Measurements from ENCODE around the gene BMP8B. TPM values are rescaled to one million over a fixed set of nuclear protein-coding genes. Genes with fewer than 3 reads are reported as not detected.
A peak's percentile ranks its signal among the peaks of the same experiment; 100 is the strongest.
"Not testable (repeated sequence)": the region's sequence is repeated elsewhere in the genome, so short reads cannot be mapped to it uniquely, and the experiment has no call there.

BMP8B gene, protein sequence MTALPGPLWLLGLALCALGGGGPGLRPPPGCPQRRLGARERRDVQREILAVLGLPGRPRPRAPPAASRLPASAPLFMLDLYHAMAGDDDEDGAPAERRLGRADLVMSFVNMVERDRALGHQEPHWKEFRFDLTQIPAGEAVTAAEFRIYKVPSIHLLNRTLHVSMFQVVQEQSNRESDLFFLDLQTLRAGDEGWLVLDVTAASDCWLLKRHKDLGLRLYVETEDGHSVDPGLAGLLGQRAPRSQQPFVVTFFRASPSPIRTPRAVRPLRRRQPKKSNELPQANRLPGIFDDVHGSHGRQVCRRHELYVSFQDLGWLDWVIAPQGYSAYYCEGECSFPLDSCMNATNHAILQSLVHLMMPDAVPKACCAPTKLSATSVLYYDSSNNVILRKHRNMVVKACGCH
- 0.12 and 0.15 TPM in 2 replicates for total RNA-seq (2014; rRNA removed; shearing (Covaris generic))

GRCh38 chr1:39788758-39789570 lies at the start of gene BMP8B:
TSS of gene BMP8B (minus strand) at chr1:39788865. CDS start at chr1:39788485, 380 bp downstream.
- peak; percentile 50 for DNase-seq (ENCODE audit: low read depth)

DNA sequence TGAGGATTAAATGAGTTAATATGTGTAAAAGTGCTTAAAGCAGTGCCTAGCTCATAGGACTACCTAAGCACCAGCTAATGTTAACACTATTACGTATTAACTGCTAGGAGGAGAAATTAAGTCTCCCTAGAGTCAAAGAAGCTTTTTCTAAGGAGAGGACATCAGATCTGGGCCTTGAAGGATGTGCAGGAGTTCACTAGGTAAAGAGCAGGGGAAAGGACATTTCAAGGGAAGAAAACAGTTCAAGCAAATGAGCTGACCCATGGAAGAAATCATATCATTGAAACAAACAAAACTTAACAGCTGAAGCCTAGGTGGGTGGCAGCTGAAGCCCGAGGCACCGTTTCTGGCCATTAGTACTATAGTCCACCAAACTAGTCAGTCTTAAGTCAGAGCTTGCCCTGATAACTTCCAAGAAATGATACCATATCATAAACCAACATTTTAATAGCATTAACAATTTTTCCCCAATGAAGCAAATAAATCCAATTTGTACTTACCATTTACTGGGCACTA lies 48.0 kb upstream of the BMP8B start:
- no peak for DNase-seq (ENCODE audit: low read depth)

- no peak for DNase-seq (ENCODE audit: low read depth)
Measured at GRCh38 chr1:39835935-39836594, 47.4 kb upstream of the BMP8B start.

DNA sequence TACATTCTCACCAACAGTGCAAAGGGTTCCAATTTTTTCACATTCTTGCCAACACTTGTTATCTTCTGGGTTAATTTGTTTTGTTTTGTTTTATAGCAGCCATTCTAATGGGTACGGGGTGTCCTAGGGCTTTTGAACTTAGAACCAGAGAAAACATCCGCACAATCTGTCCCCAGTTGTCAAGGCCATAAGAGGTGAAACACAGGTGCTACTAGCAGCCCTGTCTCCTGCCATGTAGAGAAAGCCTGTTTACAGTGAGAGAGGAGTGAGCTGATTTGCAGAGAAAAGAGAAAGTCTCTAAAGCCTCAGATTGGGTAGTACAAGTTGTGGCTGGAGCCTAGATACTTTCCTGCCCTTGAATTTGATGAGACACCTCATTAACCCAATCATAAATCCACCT lies 46.4 kb upstream of the BMP8B start:
- no peak for DNase-seq (ENCODE audit: low read depth)

GRCh38 chr1:39833621-39834385 lies 45.1 kb upstream of the BMP8B start:
- DNase-seq (ENCODE audit: low read depth), result no peak

DNA sequence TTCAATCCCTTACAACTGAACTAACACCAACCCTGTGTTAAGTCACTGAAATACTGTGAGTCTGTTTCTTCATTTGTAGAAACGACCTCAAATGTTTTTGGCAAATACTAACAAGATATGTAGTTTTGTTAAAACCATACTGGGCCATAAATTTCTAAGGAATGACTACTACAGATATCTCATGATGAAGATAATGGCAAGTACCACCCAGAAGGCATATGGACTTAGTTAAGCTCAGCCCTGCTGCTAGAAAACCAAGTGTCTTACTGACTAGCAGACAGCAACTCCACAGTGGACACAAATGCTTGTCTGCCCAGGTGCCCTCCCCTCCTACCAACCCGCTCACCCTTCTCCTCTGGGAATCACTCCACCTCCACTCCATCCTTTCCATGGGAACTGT lies 44.5 kb upstream of the BMP8B start:
- no peak for DNase-seq (ENCODE audit: low read depth)

DNA sequence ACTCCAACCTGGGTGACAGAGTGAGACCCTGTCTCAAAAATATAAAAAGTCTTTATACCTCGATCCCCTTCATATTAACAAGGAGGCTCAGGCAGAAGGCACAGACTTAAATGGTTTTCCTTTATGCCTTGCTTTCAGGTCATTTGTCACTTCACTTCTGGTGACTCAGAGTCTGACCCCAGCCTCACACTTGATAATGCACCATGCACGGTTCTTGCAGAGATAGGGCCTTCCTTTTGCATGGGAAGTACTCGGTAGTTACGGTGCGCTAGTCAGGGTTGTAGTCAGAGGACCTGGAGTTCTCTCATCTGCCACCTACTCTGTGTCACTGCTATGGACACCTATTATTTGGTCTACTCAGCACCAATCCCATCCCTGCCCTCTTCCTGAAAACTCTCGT lies 43.6 kb upstream of the BMP8B start:
- no peak for DNase-seq (ENCODE audit: low read depth)

DNA sequence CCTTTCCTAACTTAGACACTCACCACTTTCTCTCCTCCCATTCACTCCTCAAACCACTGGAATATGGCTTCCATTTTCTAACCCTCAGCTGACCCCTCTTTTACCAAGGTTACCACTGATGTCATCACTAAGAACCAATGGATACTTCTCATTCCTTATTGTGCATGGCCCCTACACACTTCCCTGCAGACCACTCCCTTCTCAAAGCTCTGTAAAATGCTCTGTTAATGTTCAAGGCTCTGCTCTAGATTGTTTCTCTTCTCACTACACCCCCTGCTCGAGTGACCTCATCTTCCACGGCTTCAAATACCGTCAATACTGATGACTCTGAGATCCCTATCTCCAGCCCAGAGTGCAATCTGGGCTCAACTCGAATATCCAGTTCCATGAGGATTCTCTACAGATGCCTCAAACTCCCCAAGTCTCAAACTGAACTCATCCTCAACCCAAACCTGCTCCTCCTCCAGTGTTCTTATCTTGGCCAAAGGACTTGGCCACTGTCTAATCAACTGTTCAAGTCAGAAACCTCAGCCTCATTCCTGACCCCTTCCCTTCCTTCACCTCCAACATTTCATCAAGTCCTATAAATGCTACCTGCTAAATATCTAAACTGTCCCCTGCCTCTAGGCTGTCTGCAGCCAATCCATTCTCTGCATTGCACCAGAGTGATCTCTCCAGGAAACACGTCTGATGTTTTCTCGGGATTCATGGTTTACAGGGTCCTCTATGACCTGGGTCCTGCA lies 41.3 kb upstream of the BMP8B start:
- DNase-seq (ENCODE audit: low read depth), result peak; percentile 46

- DNase-seq (ENCODE audit: low read depth), result no peak
Measured at GRCh38 chr1:39828734-39829133, 40.1 kb upstream of the BMP8B start.

GRCh38 chr1:39828255-39828654 lies 39.6 kb upstream of the BMP8B start:
- not testable (repeated sequence) for DNase-seq (ENCODE audit: low read depth)

GRCh38 chr1:39827201-39827600 lies 38.5 kb upstream of the BMP8B start:
- DNase-seq (ENCODE audit: low read depth), result no peak

DNA sequence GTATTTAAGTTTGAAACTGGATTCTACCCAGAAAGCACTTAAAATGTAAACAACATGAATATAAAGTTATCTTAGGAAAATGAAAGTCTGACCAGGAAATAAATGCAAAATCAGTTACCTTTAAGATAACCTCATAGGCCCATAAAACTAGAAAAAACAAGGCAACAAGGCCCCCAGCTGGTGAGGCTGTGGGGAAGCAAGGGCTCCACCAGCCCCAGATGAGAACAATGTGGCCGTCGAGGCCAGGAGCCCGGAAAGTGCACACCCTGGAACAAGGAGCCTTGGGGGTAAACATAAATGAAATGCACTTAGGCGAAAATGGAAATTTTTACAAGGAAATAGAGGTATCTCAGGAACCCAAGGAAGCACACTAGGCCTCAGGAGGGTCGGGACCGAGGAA lies 37.9 kb upstream of the BMP8B start:
- DNase-seq (ENCODE audit: low read depth), result no peak

DNA sequence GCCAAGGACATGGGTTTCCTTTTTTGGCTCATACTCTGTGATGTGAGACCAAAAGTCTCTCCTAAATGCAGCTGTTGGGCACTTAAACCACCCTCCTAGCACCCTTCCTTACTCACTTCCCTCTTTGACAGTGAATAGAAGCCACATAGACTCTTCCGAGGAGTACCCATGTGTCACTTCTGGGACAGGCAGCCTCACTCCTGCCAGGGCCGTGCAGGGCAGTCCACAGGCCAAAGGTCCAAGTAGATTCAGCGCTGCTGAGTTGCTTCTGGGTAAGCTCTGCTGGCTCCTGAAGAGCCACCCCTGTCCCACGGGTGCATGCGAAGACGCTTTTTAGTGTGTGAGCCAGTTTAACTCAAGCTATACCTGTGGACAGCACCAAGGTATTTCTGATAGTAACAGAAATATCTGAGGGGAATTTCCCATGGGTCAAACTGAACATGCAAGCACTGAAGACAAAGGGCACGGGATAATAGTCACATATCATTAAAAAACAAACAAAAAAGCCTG lies 36.8 kb upstream of the BMP8B start:
- no peak for DNase-seq (ENCODE audit: low read depth)

DNA sequence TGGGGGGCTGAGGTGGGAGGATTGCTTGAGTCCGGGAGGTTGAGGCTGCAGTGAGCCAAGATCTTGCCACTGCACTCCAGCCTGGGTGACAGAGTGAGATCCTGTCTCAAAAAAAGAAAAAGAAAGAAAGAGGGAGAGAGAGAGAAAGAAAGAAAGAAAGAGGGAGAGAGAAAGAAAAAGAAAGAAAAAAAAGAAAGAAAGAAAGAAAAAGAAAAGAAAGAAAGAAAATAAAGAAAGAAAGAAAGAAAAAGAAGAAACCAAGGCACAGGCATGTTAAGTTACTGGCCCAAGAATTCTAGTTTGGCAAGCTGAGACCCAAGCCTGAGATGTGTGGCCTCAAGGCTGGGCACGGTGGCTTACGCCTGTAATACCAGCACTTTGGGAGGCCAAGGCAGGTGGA lies 34.8 kb upstream of the BMP8B start:
- DNase-seq (ENCODE audit: low read depth), result not testable (repeated sequence)

- DNase-seq (ENCODE audit: low read depth), result no peak
Measured at GRCh38 chr1:39822146-39822545, 33.5 kb upstream of the BMP8B start.

GRCh38 chr1:39819091-39819812 lies 30.6 kb upstream of the BMP8B start:
- no peak for DNase-seq (ENCODE audit: low read depth)

- peak; percentile 25 for DNase-seq (ENCODE audit: low read depth)
Measured at GRCh38 chr1:39818482-39818881, 29.8 kb upstream of the BMP8B start.

GRCh38 chr1:39817091-39817932 lies 28.6 kb upstream of the BMP8B start:
- peak; percentile 21 for DNase-seq (ENCODE audit: low read depth)
